Calu3 (cell line): Measurements from ENCODE around the gene PDGFA. TPM values are rescaled to one million over a fixed set of nuclear protein-coding genes. Genes with fewer than 3 reads are reported as not detected.

Experiments
- BruUV-seq: library from RNA; stranded (reverse); fragments of 400-500 nt; replicated peaks from 2 replicates; lab custom pipeline; 2021; lab: Mats Ljungman, UMichigan
- CTCF ChIA-PET: fragments of 300-600 bp; sonication (Branson Sonifier 250); formaldehyde crosslinking; loops from one replicate; lab custom pipeline; 2022; ENCODE audit warnings: antibody characterized with exemption; lab: Charles Lee
- DNase-seq: peaks from one replicate; pipeline ENCODE4 v3.0.0; 2022
- H3K27ac Mint-ChIP-seq: one replicate; pipeline ENCODE4 v1.8.0; 2022; ENCODE audit warnings: mixed read lengths; ENCODE audit not compliant: unreplicated experiment
- H3K27me3 Mint-ChIP-seq: one replicate; pipeline ENCODE4 v1.8.0; 2022; ENCODE audit warnings: mixed read lengths; ENCODE audit not compliant: unreplicated experiment
- H3K36me3 Mint-ChIP-seq: one replicate; pipeline ENCODE4 v1.8.0; 2022; ENCODE audit warnings: mild to moderate bottlenecking, moderate library complexity, mixed read lengths; ENCODE audit not compliant: insufficient read depth, unreplicated experiment
- H3K4me1 Mint-ChIP-seq: one replicate; pipeline ENCODE4 v1.8.0; 2022; ENCODE audit warnings: mild to moderate bottlenecking, low read depth, mixed read lengths; ENCODE audit not compliant: unreplicated experiment
- H3K4me3 Mint-ChIP-seq: one replicate; pipeline ENCODE4 v1.8.0; 2022; ENCODE audit warnings: mild to moderate bottlenecking, low read depth, moderate library complexity, mixed read lengths; ENCODE audit not compliant: unreplicated experiment
- H3K9me3 Mint-ChIP-seq: one replicate; pipeline ENCODE4 v1.8.0; 2022; ENCODE audit warnings: low read depth, mixed read lengths; ENCODE audit not compliant: unreplicated experiment
- intact Hi-C: fragments of 100-400 bp; cut with micrococcal nuclease; formaldehyde crosslinking; loops from one replicate; pipeline ENCODE4 v1.10.0; 2022; ENCODE audit not compliant: unreplicated experiment
- total RNA-seq: library from RNA; stranded (reverse); gene quantifications from 2 replicates; pipeline ENCODE4 v1.2.3, GENCODE V29; 2022
- TF ChIP-seq, protein P1 (sequence below): fragments of 200-600 bp; IDR thresholded peaks from one replicate; pipeline ENCODE4 v1.8.0; 2022; ENCODE audit warnings: antibody characterized with exemption; ENCODE audit not compliant: unreplicated experiment

The PDGFA gene
- total RNA-seq, 1 experiment from 2014 or later: 4.5 TPM

DNA sequence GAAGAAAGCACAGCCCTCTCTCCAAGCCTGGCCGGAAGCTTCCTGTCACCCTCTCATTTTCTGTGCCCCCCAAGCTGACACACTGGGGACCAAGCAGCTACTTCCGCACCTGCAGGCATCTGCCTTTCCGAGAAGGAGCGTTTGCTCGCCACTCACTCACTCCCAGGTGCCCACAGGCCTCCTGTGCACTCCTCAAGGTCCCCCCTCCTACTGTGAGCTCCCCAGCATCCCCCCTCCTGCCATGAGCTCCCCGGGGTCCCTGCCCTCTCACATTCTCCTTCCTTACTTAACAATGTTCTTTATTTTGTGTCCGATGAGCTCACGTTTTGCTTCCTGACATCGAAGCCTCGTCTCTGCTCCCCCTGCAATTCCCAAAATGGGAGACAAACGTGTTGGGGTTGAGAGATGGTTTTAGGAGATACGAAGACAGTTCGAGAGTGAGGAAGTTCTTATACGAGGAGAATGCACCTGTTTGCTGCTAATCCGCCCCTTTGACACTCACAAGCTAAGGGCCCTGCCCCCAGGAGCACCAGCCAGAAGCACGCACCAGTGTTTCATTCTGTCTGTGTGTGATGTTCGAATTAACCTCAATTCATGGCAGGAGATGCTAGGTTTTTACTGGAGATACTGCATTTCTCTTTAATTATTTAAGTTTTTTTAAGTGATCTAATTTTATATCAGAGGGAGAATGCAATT, 70.2 kb downstream of the PDGFA start:
- Mint-ChIP-seq H3K27ac (no peak overlapping the region), H3K9me3 (no peaks in the 10 kb centered on the region), H3K4me3 (no peak overlapping the region), H3K36me3 (no peaks in the 10 kb centered on the region), H3K27me3 (peaks cover 61% of the 10 kb centered on the region), H3K4me1 (no peaks in the 10 kb centered on the region)
- DNase-seq: no peak
- no TSS peak for BruUV-seq
- intact Hi-C loops: no loop called here
- CTCF ChIA-PET: no interaction called here
- TF ChIP-seq, protein P1, sequence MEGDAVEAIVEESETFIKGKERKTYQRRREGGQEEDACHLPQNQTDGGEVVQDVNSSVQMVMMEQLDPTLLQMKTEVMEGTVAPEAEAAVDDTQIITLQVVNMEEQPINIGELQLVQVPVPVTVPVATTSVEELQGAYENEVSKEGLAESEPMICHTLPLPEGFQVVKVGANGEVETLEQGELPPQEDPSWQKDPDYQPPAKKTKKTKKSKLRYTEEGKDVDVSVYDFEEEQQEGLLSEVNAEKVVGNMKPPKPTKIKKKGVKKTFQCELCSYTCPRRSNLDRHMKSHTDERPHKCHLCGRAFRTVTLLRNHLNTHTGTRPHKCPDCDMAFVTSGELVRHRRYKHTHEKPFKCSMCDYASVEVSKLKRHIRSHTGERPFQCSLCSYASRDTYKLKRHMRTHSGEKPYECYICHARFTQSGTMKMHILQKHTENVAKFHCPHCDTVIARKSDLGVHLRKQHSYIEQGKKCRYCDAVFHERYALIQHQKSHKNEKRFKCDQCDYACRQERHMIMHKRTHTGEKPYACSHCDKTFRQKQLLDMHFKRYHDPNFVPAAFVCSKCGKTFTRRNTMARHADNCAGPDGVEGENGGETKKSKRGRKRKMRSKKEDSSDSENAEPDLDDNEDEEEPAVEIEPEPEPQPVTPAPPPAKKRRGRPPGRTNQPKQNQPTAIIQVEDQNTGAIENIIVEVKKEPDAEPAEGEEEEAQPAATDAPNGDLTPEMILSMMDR: no peak

DNA sequence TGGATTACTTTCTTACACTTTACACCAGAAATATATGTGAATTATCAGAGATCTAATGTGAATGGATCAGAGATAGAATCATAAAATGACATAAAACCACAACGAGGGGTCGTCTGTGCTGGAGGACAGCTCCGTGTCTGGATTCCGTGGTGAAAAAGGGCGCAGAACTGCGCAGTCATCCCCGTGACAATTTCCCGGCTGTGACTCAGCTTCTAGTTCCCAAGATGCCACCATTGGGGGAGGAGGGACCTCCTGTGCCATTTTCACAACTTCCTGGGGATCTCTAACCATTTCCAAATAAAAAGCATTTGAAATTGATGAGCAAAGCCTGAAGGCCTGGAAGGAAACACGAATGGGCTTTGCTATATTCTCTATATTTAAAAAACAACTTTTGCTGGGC, 72.1 kb downstream of the PDGFA start:
- no peak for DNase-seq
- CTCF ChIA-PET: interaction anchor here (0.8 kb wide), 1 partner anchor 189 kb away, joined by 3 read pairs; no protein-coding TSS in a partner anchor
- intact Hi-C loops: no loop called here

More for the DNA sequence above, 72.1 kb downstream of the PDGFA start:
- Mint-ChIP-seq H3K9me3 (no peaks in the 10 kb centered on the region), H3K36me3 (no peaks in the 10 kb centered on the region), H3K4me1 (no peaks in the 10 kb centered on the region), H3K27ac (no peak overlapping the region), H3K27me3 (peaks cover 41% of the 10 kb centered on the region), H3K4me3 (no peak overlapping the region)
- TF ChIP-seq, protein P1: no peak
- BruUV-seq: no TSS peak

Other genes starting within 250 kb of the PDGFA start
- gene FOXL3, start 229.7 kb downstream of the PDGFA start, total RNA-seq: not detected in 2 replicates
- gene DNAAF5, start 206.9 kb upstream of the PDGFA start, total RNA-seq: 54.0 and 57.2 TPM in 2 replicates
- 24.8 and 28.3 TPM in 2 replicates for gene PRKAR1B, start 207.4 kb upstream of the PDGFA start, total RNA-seq